ENCODE data around the gene CRACR2A.

The CRACR2A gene

GRCh38 chr12:3713947-3714346 is 39.0 kb downstream of the CRACR2A start:
- TF ChIP-seq FOXP2 (optimal IDR thresholded peaks at IDR 0.05; ENCODE audit: borderline replicate concordance, extremely low read depth, extremely low read length, insufficient read depth) (no peak), TAF1 (IDR thresholded peaks at IDR 0.05; ENCODE audit: borderline replicate concordance, insufficient read depth, low read length) (no peak), SIN3A (IDR thresholded peaks at IDR 0.05; ENCODE audit: borderline replicate concordance, insufficient read depth, low read length) (no peak), POLR2AphosphoS5 (IDR thresholded peaks at IDR 0.05; ENCODE audit: low read depth, low read length) (no peak), REST (IDR thresholded peaks at IDR 0.05; ENCODE audit: insufficient read depth in 1 of 2, low read depth in 2 of 2, low read length in 2 of 2) (no peak)

DNA sequence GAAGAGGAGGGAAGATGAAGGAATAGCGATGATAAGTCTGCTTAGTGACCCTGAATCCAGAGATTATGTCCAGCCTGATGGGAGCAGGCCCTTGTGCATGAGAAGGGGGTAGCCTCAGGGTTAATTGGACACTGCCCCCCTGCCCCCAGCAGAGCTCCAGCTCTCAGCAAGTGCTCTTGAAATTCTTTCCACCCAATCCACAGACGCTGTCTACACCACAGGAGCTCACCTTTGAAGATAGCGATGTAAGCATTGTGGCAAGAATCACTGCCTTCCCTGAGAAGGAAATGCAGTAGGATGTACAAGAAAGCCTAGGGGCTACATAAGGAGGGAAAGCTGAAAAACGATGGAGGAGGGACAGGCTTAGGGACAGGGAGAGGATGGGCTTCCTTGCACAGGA is 39.4 kb downstream of the CRACR2A start:
- TF ChIP-seq SIN3A (IDR thresholded peaks at IDR 0.05; ENCODE audit: borderline replicate concordance, insufficient read depth, low read length) (no peak), FOXP2 (optimal IDR thresholded peaks at IDR 0.05; ENCODE audit: borderline replicate concordance, extremely low read depth, extremely low read length, insufficient read depth) (no peak), REST (IDR thresholded peaks at IDR 0.05; ENCODE audit: insufficient read depth in 1 of 2, low read depth in 2 of 2, low read length in 2 of 2) (no peak), POLR2AphosphoS5 (IDR thresholded peaks at IDR 0.05; ENCODE audit: low read depth, low read length) (no peak), TAF1 (IDR thresholded peaks at IDR 0.05; ENCODE audit: borderline replicate concordance, insufficient read depth, low read length) (no peak)

- TF ChIP-seq REST (IDR thresholded peaks at IDR 0.05; ENCODE audit: insufficient read depth in 1 of 2, low read depth in 2 of 2, low read length in 2 of 2) (no peak), POLR2AphosphoS5 (IDR thresholded peaks at IDR 0.05; ENCODE audit: low read depth, low read length) (no peak), SIN3A (IDR thresholded peaks at IDR 0.05; ENCODE audit: borderline replicate concordance, insufficient read depth, low read length) (no peak), TAF1 (IDR thresholded peaks at IDR 0.05; ENCODE audit: borderline replicate concordance, insufficient read depth, low read length) (no peak), FOXP2 (optimal IDR thresholded peaks at IDR 0.05; ENCODE audit: borderline replicate concordance, extremely low read depth, extremely low read length, insufficient read depth) (no peak)
Measured at GRCh38 chr12:3712209-3712992, 40.5 kb downstream of the CRACR2A start.

DNA sequence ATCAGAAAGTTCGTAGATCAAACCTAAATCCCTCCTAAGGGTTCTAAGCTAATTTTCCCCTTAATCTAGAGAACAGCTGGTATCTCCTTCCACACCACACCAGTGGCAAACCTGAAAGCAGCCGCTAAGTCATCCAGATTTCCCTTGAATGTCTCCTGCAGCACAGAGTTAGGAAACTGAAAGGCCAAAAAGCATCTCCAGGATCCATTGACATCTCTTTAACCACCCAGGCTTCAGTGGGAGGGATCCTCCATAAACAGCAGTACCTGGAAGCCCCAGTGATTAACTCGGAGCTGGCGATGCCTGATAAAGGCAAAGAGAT is 47.6 kb downstream of the CRACR2A start:
- no peak for TF ChIP-seq POLR2AphosphoS5 (IDR thresholded peaks at IDR 0.05; ENCODE audit: low read depth, low read length)
- no peak for TF ChIP-seq FOXP2 (optimal IDR thresholded peaks at IDR 0.05; ENCODE audit: borderline replicate concordance, extremely low read depth, extremely low read length, insufficient read depth)
- no peak for TF ChIP-seq REST (IDR thresholded peaks at IDR 0.05; ENCODE audit: insufficient read depth in 1 of 2, low read depth in 2 of 2, low read length in 2 of 2)
- no peak for TF ChIP-seq TAF1 (IDR thresholded peaks at IDR 0.05; ENCODE audit: borderline replicate concordance, insufficient read depth, low read length)
- TF ChIP-seq SIN3A (IDR thresholded peaks at IDR 0.05; ENCODE audit: borderline replicate concordance, insufficient read depth, low read length), result no peak
